Testis (tissue), 2 donors: Measurements from ENCODE around the gene LRTM2.

Experiments
- CTCF ChIP-seq, 3 experiments: fragments of 450-650 bp in 2 of 3; fragments of 200-600 bp in 1 of 3; sonication (generic) in 1 of 3; IDR thresholded peaks; one replicate each; pipeline ENCODE4 v1.5.1; 2016 to 2019; ENCODE audit warnings: antibody characterized with exemption in 3 of 3, mild to moderate bottlenecking in 2 of 3, moderate library complexity in 1 of 3
- POLR2A ChIP-seq: fragments of 450-650 bp; IDR thresholded peaks from one replicate; pipeline ENCODE4 v1.6.1; 2017; ENCODE audit warnings: antibody characterized with exemption, mild to moderate bottlenecking, moderate library complexity

GRCh38 chr12:1838994-1839365 is 18.6 kb downstream of the LRTM2 start:
- TF ChIP-seq CTCF (IDR thresholded peaks at IDR 0.05) (no peak), POLR2A (no peak)
